Psoas muscle (tissue), 8 donors: ENCODE results near the gene OR6S1. TPM values are rescaled to one million over a fixed set of nuclear protein-coding genes. Genes with fewer than 3 reads are reported as not detected.

Source experiments
- ATAC-seq, 4 donors: fragments of 200-7000 bp; cut with Tn5 transposase; one replicate each; pipeline ENCODE4 v1.9.1; 2020; ENCODE audit warnings: moderate library complexity in 3 of 4, mild to moderate bottlenecking in 2 of 4
- DNase-seq, 2 donors: peaks; one replicate each; pipeline ENCODE4 v3.0.0-alpha.2; 2020
- H3K27ac ChIP-seq: fragments of 200-600 bp; one replicate; pipeline ENCODE4 v1.8.0; 2022
- H3K27me3 ChIP-seq, 3 donors: fragments of 200-600 bp in 1 of 3; one replicate each; pipeline versions ENCODE4 v1.6.1 to v1.8.0; 2013 to 2022; ENCODE audit warnings: low read length in 2 of 3, mild to moderate bottlenecking in 2 of 3, moderate library complexity in 1 of 3; ENCODE audit not compliant: insufficient read depth in 3 of 3
- H3K36me3 ChIP-seq, 2 donors: fragments of 200-600 bp in 1 of 2; one replicate each; pipeline versions ENCODE4 v1.6.1 to v1.8.0; 2013 to 2022; ENCODE audit warnings: low read depth in 1 of 2, mild to moderate bottlenecking in 1 of 2, moderate library complexity in 1 of 2; ENCODE audit not compliant: insufficient read depth in 1 of 2
- H3K4me1 ChIP-seq: fragments of 200-600 bp; one replicate; pipeline ENCODE4 v1.8.0; 2022
- H3K4me3 ChIP-seq: fragments of 200-600 bp; one replicate; pipeline ENCODE4 v1.8.0; 2022; ENCODE audit warnings: mild to moderate bottlenecking
- H3K9me3 ChIP-seq: fragments of 200-600 bp; one replicate; pipeline ENCODE4 v1.8.0; 2022
- WGBS, 3 donors: extraction: QIAGEN DNeasy Blood & Tissue Kit; methylation state at CpG; one replicate each; pipeline versions ENCODE4 v1.1.6 to v1.1.7; 2013; 5-methylcytosine and 5-hydroxymethylcytosine counted together
- intact Hi-C, 2 donors: fragments of 100-400 bp; cut with DNase I; formaldehyde crosslinking; loops; one replicate each; pipeline versions ENCODE4 v1.11.0 to v1.14.2; 2022
- polyA plus RNA-seq, 3 donors: library from polyadenylated mRNA; stranded (reverse); fragments of 200-250 nt; gene quantifications; one replicate each; pipeline ENCODE4 v1.2.3, GENCODE V29; 2013
- total RNA-seq, 4 donors: library from RNA; stranded (reverse); fragmentation: NEBNext Ultra II Directional in 2 of 4; extraction: Animal tissue kit (Norgen Biotek cat#: 25700) in 2 of 4; gene quantifications; one replicate each; pipeline versions ENCODE4 v1.2.1 to v1.2.4, GENCODE V29; 2021 to 2023
- TF ChIP-seq, protein P1 (sequence below): fragments of 200-600 bp; IDR thresholded peaks from one replicate; pipeline ENCODE4 v1.8.0; 2022; ENCODE audit warnings: antibody characterized with exemption
- donor health status: healthy with polysubstance abuse.
- donor health status: DM: no; HTN: no; CAD: no; lungs with moderate emphysema.
- donor health status: Bipolar disorder and iron deficiency.
- donor health status: healthy.
- donor health status: DM: yes; HTN: yes; CAD: no.
- donor health status: DM: no; HTN: no; CAD: no.
- donor health status: DM: no; HTN: no; CAD: no.
- donor health status: DM: yes; HTN: yes; CAD: no.

The OR6S1 gene
- total and polyA plus RNA-seq, 7 donors, result not detected

GRCh38 chr14:20661197-20661596, 19.7 kb upstream of the OR6S1 start:
- intact Hi-C loops, result no loop called here
- H3K4me1 ChIP-seq, result no peaks in the 10 kb centered on the region
- DNase-seq (no peak), ATAC-seq (no peak)
- H3K27ac ChIP-seq, result no peak overlapping the region
- H3K27me3 ChIP-seq, result peaks cover 0 to 70% (median 21%) of the 10 kb centered on the region in 3 donors
- 66 to 70% (median 70%) methylated on average over 2 of the region's 2 CpGs for WGBS, 3 donors
- H3K4me3 ChIP-seq, result no peak overlapping the region
- TF ChIP-seq, protein P1, sequence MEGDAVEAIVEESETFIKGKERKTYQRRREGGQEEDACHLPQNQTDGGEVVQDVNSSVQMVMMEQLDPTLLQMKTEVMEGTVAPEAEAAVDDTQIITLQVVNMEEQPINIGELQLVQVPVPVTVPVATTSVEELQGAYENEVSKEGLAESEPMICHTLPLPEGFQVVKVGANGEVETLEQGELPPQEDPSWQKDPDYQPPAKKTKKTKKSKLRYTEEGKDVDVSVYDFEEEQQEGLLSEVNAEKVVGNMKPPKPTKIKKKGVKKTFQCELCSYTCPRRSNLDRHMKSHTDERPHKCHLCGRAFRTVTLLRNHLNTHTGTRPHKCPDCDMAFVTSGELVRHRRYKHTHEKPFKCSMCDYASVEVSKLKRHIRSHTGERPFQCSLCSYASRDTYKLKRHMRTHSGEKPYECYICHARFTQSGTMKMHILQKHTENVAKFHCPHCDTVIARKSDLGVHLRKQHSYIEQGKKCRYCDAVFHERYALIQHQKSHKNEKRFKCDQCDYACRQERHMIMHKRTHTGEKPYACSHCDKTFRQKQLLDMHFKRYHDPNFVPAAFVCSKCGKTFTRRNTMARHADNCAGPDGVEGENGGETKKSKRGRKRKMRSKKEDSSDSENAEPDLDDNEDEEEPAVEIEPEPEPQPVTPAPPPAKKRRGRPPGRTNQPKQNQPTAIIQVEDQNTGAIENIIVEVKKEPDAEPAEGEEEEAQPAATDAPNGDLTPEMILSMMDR, result no peak
- no peaks in the 10 kb centered on the region for H3K9me3 ChIP-seq
- no peaks in the 10 kb centered on the region for H3K36me3 ChIP-seq

- 42 to 60% (median 51%) methylated on average over 26 of the region's 26 CpGs for WGBS, 3 donors
- H3K27me3 ChIP-seq, result peaks cover 0 to 81% (median 24%) of the 10 kb centered on the region in 3 donors
- intact Hi-C loops, result no loop called here
Measured at GRCh38 chr14:20659813-20660395, 18.4 kb upstream of the OR6S1 start.

GRCh38 chr14:20659336-20659735, 17.8 kb upstream of the OR6S1 start:
- no peaks in the 10 kb centered on the region for H3K4me1 ChIP-seq
- peaks cover 0 to 84% (median 24%) of the 10 kb centered on the region in 3 donors for H3K27me3 ChIP-seq
- ATAC-seq (no peak), DNase-seq (no peak)
- H3K27ac ChIP-seq, result no peak overlapping the region
- H3K36me3 ChIP-seq, result no peaks in the 10 kb centered on the region
- WGBS, 3 donors, result 62 to 69% (median 66%) methylated on average over 6 of the region's 6 CpGs
- TF ChIP-seq, protein P1, result no peak
- no peaks in the 10 kb centered on the region for H3K9me3 ChIP-seq
- intact Hi-C loops, result no loop called here
- no peak overlapping the region for H3K4me3 ChIP-seq

More at GRCh38 chr14:20659813-20660395, 18.4 kb upstream of the OR6S1 start:
- no peak overlapping the region for H3K4me3 ChIP-seq
- H3K9me3 ChIP-seq, result no peaks in the 10 kb centered on the region
- H3K36me3 ChIP-seq, result no peaks in the 10 kb centered on the region
- TF ChIP-seq, protein P1, result no peak
- DNase-seq (peak in 1 of 2 donors; percentile 26), ATAC-seq (no peak)
- H3K4me1 ChIP-seq, result no peaks in the 10 kb centered on the region
- H3K27ac ChIP-seq, result no peak overlapping the region

GRCh38 chr14:20658246-20658645, 16.8 kb upstream of the OR6S1 start:
- no peaks in the 10 kb centered on the region for H3K36me3 ChIP-seq
- H3K27ac ChIP-seq, result no peak overlapping the region
- H3K4me1 ChIP-seq, result no peaks in the 10 kb centered on the region
- DNase-seq (no peak), ATAC-seq (no peak)
- TF ChIP-seq, protein P1, result no peak
- H3K27me3 ChIP-seq, result peaks cover 0 to 89% (median 27%) of the 10 kb centered on the region in 3 donors
- H3K4me3 ChIP-seq, result no peak overlapping the region
- WGBS, 3 donors, result 58 to 70% (median 62%) methylated on average over 3 of the region's 3 CpGs
- intact Hi-C loops, result no loop called here
- H3K9me3 ChIP-seq, result no peaks in the 10 kb centered on the region
